GM21529 (cell line): ENCODE data around the gene MICB.
"Not testable (repeated sequence)": the region's sequence is repeated elsewhere in the genome, so short reads cannot be mapped to it uniquely, and the experiment has no call there.

ENCODE experiments used
- ATAC-seq: cut with Tn5 transposase; IDR thresholded peaks from one replicate; pipeline ENCODE4 v1.9.1; 2021; ENCODE audit not compliant: unreplicated experiment

MICB gene

GRCh38 chr6:31498748-31499147 is 803 bp downstream of the MICB start:
- ATAC-seq = no peak

- not testable (repeated sequence) for ATAC-seq
Measured at GRCh38 chr6:31499648-31500047, 1.7 kb downstream of the MICB start.

GRCh38 chr6:31502586-31502985 is 4.6 kb downstream of the MICB start:
- ATAC-seq = no peak

- ATAC-seq = not testable (repeated sequence)
Measured at GRCh38 chr6:31509036-31509435, 11.1 kb downstream of the MICB start.

- no peak for ATAC-seq
Measured at GRCh38 chr6:31510007-31510406, 12.1 kb downstream of the MICB start.

GRCh38 chr6:31513456-31514165 is 15.7 kb downstream of the MICB start:
- no peak for ATAC-seq

- no peak for ATAC-seq
Measured at GRCh38 chr6:31521835-31522234, 23.9 kb downstream of the MICB start.

GRCh38 chr6:31525553-31525931 is 27.6 kb downstream of the MICB start:
- no peak for ATAC-seq

GRCh38 chr6:31525932-31526591 is 28.1 kb downstream of the MICB start:
- no peak for ATAC-seq

GRCh38 chr6:31528307-31528777 is 30.4 kb downstream of the MICB start:
- no peak for ATAC-seq

GRCh38 chr6:31528821-31529328 is 30.9 kb downstream of the MICB start, which contains the start of gene MCCD1:
TSS of gene MCCD1 (plus strand) at chr6:31528962. CDS start at chr6:31529015, 53 bp downstream.
- ATAC-seq = no peak

- ATAC-seq = no peak
Measured at GRCh38 chr6:31529329-31530150, 31.6 kb downstream of the MICB start.

GRCh38 chr6:31530659-31531058 is 32.7 kb downstream of the MICB start:
- no peak for ATAC-seq

- no peak for ATAC-seq
Measured at GRCh38 chr6:31531162-31531561, 33.2 kb downstream of the MICB start.

- ATAC-seq = no peak
Measured at GRCh38 chr6:31531771-31532643, 34.1 kb downstream of the MICB start.

GRCh38 chr6:31532644-31533454 is 34.9 kb downstream of the MICB start:
- no peak for ATAC-seq

GRCh38 chr6:31533455-31533841 is 35.5 kb downstream of the MICB start:
- ATAC-seq = no peak

GRCh38 chr6:31534011-31534410 is 36.1 kb downstream of the MICB start:
- no peak for ATAC-seq

- no peak for ATAC-seq
Measured at GRCh38 chr6:31534521-31535040, 36.6 kb downstream of the MICB start.
